Measurements from ENCODE around the gene MRI1.

DNA sequence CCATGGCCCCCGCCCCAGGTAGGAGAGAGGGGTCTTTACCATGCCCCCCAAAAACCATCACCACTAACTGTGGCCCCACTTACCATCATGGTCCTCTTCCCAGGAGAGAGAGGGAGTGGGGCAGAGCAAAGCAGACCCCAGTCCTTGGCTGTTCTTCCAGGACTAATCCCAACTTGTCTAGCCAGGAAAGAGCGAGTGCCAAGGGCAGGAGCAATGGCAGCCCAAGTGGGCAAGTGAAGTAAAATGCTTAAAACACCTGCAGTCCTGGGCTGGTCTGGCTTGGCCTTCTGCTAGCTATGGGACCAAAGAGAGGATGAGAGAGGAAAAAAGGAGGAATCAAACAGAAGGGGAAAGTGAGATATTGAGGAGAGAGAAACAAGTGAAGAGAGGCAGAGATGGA is 48.8 kb downstream of the MRI1 start:
- TF ChIP-seq, protein P1, sequence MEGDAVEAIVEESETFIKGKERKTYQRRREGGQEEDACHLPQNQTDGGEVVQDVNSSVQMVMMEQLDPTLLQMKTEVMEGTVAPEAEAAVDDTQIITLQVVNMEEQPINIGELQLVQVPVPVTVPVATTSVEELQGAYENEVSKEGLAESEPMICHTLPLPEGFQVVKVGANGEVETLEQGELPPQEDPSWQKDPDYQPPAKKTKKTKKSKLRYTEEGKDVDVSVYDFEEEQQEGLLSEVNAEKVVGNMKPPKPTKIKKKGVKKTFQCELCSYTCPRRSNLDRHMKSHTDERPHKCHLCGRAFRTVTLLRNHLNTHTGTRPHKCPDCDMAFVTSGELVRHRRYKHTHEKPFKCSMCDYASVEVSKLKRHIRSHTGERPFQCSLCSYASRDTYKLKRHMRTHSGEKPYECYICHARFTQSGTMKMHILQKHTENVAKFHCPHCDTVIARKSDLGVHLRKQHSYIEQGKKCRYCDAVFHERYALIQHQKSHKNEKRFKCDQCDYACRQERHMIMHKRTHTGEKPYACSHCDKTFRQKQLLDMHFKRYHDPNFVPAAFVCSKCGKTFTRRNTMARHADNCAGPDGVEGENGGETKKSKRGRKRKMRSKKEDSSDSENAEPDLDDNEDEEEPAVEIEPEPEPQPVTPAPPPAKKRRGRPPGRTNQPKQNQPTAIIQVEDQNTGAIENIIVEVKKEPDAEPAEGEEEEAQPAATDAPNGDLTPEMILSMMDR (conservative IDR thresholded peaks at IDR 0.05; ENCODE audit: low read depth in 2 of 2) = no peak
- TF ChIP-seq EZH2 (IDR thresholded peaks at IDR 0.05; ENCODE audit: low read depth, unreplicated experiment) = no peak
- no peak for TF ChIP-seq EZH2phosphoT487 (IDR thresholded peaks at IDR 0.05; ENCODE audit: unreplicated experiment)

All from GM23338 (cell line).